ENCODE measurements around the gene PARVG. TPM values are rescaled to one million over a fixed set of nuclear protein-coding genes. Genes with fewer than 3 reads are reported as not detected.

The PARVG gene
- total and polyA plus RNA-seq, 2 of the 13 experiments (the other 11 are each of a cell fraction or from before 2014, with no cell fraction given): not detected

GRCh38 chr22:44192816-44193534 lies 12.2 kb downstream of the PARVG start:
- in situ Hi-C loops (cut with HindIII; ENCODE audit: extremely low pct_ligation_motif_present, low pct_unique_long_range_greater_than_20kb) (no loop called here), intact Hi-C loops (cut with micrococcal nuclease; ENCODE audit: unreplicated experiment) (no loop called here)
- DNase-seq (ENCODE audit: low spot score) (no peak), FAIRE-seq (no peak), ATAC-seq (no peak)
- BruUV-seq (replicated peaks): no TSS peak
- no peak for TF ChIP-seq ZBTB20 (CRISPR knock-in tag; IDR thresholded peaks at IDR 0.05; ENCODE audit: borderline replicate concordance, low read depth)
- no peak for TF ChIP-seq GATA4 (IDR thresholded peaks at IDR 0.05; ENCODE audit: borderline replicate concordance, low read depth)
- Histone ChIP-seq H3K27ac (ENCODE audit: extremely low read length, insufficient read depth, low read length) (no peak overlapping the region), H3K9me3 (ENCODE audit: low read length) (no peaks in the 10 kb centered on the region), H4K20me1 (ENCODE audit: insufficient read depth, low read length) (no peaks in the 10 kb centered on the region), H3K27me3 (ENCODE audit: control insufficient read depth in 1 of 2, insufficient read depth in 2 of 2, low read length in 2 of 2) (peaks cover 1 to 7% of the 10 kb centered on the region in 2 experiments; a peak in 3 of 5 replicates), H3K36me3 (replicated peaks in 1 of 2; ENCODE audit: control insufficient read depth in 1 of 2, insufficient read depth in 2 of 2, low read length in 2 of 2) (no peaks in the 10 kb centered on the region), H3K4me2 (ENCODE audit: low read depth, low read length) (no peak overlapping the region), H3K9ac (ENCODE audit: insufficient read depth, low read depth, low read length) (no peak overlapping the region), H3K4me1 (ENCODE audit: insufficient read depth, low read length) (no peaks in the 10 kb centered on the region), H2AFZ (ENCODE audit: low read length) (no peak overlapping the region), H3K4me3 (replicated peaks in 1 of 3; ENCODE audit: insufficient read depth in 1 of 3, low read depth in 2 of 3, low read length in 3 of 3) (no peak overlapping the region), H3K79me2 (ENCODE audit: insufficient read depth, low read length) (no peaks in the 10 kb centered on the region)
- CTCF ChIA-PET (ENCODE audit: low intra/inter-chr PET ratio, low total read pairs): no interaction called here
- POLR2A ChIA-PET: no interaction called here
- 6% methylated on average over 9 of the region's 11 CpGs for WGBS (ENCODE audit: low lambda C conversion rate)

- H2AFZ ChIP-seq (ENCODE audit: low read length): no peak overlapping the region
- intact Hi-C loops (cut with micrococcal nuclease; ENCODE audit: unreplicated experiment) (no loop called here), in situ Hi-C loops (cut with HindIII; ENCODE audit: extremely low pct_ligation_motif_present, low pct_unique_long_range_greater_than_20kb) (no loop called here)
- FAIRE-seq (no peak), ATAC-seq (no peak), DNase-seq (ENCODE audit: low spot score) (no peak)
- peaks cover 1 to 7% of the 10 kb centered on the region in 2 experiments; a peak in 3 of 5 replicates for H3K27me3 ChIP-seq (ENCODE audit: control insufficient read depth in 1 of 2, insufficient read depth in 2 of 2, low read length in 2 of 2)
- no peak overlapping the region for H3K4me3 ChIP-seq (replicated peaks in 1 of 3; ENCODE audit: insufficient read depth in 1 of 3, low read depth in 2 of 3, low read length in 3 of 3)
- H3K4me1 ChIP-seq (ENCODE audit: insufficient read depth, low read length): no peaks in the 10 kb centered on the region
- H4K20me1 ChIP-seq (ENCODE audit: insufficient read depth, low read length): no peaks in the 10 kb centered on the region
- CTCF ChIA-PET (ENCODE audit: low intra/inter-chr PET ratio, low total read pairs): no interaction called here
- H3K9ac ChIP-seq (ENCODE audit: insufficient read depth, low read depth, low read length): no peak overlapping the region
- WGBS (ENCODE audit: low lambda C conversion rate): 0% methylated on average over 4 of the region's 4 CpGs
- no peak overlapping the region for H3K4me2 ChIP-seq (ENCODE audit: low read depth, low read length)
- no peaks in the 10 kb centered on the region for H3K9me3 ChIP-seq (ENCODE audit: low read length)
- H3K36me3 ChIP-seq (replicated peaks in 1 of 2; ENCODE audit: control insufficient read depth in 1 of 2, insufficient read depth in 2 of 2, low read length in 2 of 2): no peaks in the 10 kb centered on the region
- no TSS peak for BruUV-seq (replicated peaks)
- no peak overlapping the region for H3K27ac ChIP-seq (ENCODE audit: extremely low read length, insufficient read depth, low read length)
- H3K79me2 ChIP-seq (ENCODE audit: insufficient read depth, low read length): no peaks in the 10 kb centered on the region
- POLR2A ChIA-PET: no interaction called here
- TF ChIP-seq SRSF4 (IDR thresholded peaks at IDR 0.05; ENCODE audit: low read depth, low read length, poor library complexity, severe bottlenecking) (no peak), ZBTB42 (CRISPR knock-in tag; IDR thresholded peaks at IDR 0.05) (no peak)
Measured at GRCh38 chr22:44193535-44193891, 12.8 kb downstream of the PARVG start.
